WTC11 (cell line): Measurements from ENCODE around the gene ZNF609. TPM values are rescaled to one million over a fixed set of nuclear protein-coding genes. Genes with fewer than 3 reads are reported as not detected.
A peak's percentile ranks its signal among the peaks of the same experiment; 100 is the strongest.

ENCODE experiments used
- ATAC-seq: fragments of 200-7000 bp; cut with Tn5 transposase; 2 replicates; pipeline ENCODE4 v1.10.0; 2021; ENCODE audit warnings: mild to moderate bottlenecking, moderate library complexity
- Bru-seq: library from RNA; stranded (reverse); fragments of 400-500 nt; gene quantifications from one replicate; lab custom pipeline; 2021; lab: Mats Ljungman, UMichigan
- CTCF ChIA-PET: fragments of 300-600 bp; sonication (Branson Sonifier 250); formaldehyde crosslinking; loops from one replicate; lab custom pipeline; 2021; ENCODE audit warnings: antibody characterized with exemption; lab: Charles Lee
- POLR2A ChIA-PET: fragments of 350-600 bp; sonication (Branson Sonifier 250); formaldehyde crosslinking; loops from one replicate; lab custom pipeline; 2021; ENCODE audit warnings: antibody characterized with exemption; lab: Charles Lee
- DNase-seq: peaks from one replicate; pipeline ENCODE4 v3.0.0; 2021; ENCODE audit warnings: low spot score
- H3K27ac Mint-ChIP-seq: 2 replicates; pipeline ENCODE4 v1.8.0; 2021; ENCODE audit warnings: mixed read lengths
- H3K27me3 Mint-ChIP-seq: 2 replicates; pipeline ENCODE4 v1.8.0; 2021; ENCODE audit warnings: low read depth, mild to moderate bottlenecking, moderate library complexity, mixed read lengths
- H3K36me3 Mint-ChIP-seq: 2 replicates; pipeline ENCODE4 v1.8.0; 2021; ENCODE audit warnings: mixed read lengths
- H3K4me1 Mint-ChIP-seq: 2 replicates; pipeline ENCODE4 v1.8.0; 2022; ENCODE audit warnings: mixed read lengths
- H3K4me3 Mint-ChIP-seq: 2 replicates; pipeline ENCODE4 v1.8.0; 2021; ENCODE audit warnings: mild to moderate bottlenecking, moderate library complexity, mixed read lengths
- H3K9me3 Mint-ChIP-seq: 2 replicates; pipeline ENCODE4 v1.8.0; 2021; ENCODE audit warnings: mixed read lengths
- CREM ChIP-seq: sonication (generic); formaldehyde crosslinking; IDR thresholded peaks from 2 replicates; pipeline ENCODE4 v1.8.1; 2022; ENCODE audit warnings: mild to moderate bottlenecking, missing genetic modification reagents, moderate library complexity
- FOXP1 ChIP-seq: sonication (generic); formaldehyde crosslinking; IDR thresholded peaks from 2 replicates; pipeline ENCODE4 v1.8.0; 2022; ENCODE audit warnings: missing genetic modification reagents, mild to moderate bottlenecking, moderate library complexity, borderline replicate concordance
- JAZF1 ChIP-seq: fragments of 250-450 bp; sonication (Bioruptor Pico); IDR thresholded peaks from 2 replicates; pipeline ENCODE4 v1.9.0; 2021; ENCODE audit warnings: moderate library complexity, mild to moderate bottlenecking, inconsistent platforms
- MXD4 ChIP-seq: fragments of 250-450 bp; sonication (Bioruptor Pico); IDR thresholded peaks from 2 replicates; pipeline ENCODE4 v1.8.0; 2021; ENCODE audit warnings: mild to moderate bottlenecking, moderate library complexity, borderline replicate concordance
- MYBL2 ChIP-seq: sonication (generic); formaldehyde crosslinking; IDR thresholded peaks from 2 replicates; pipeline ENCODE4 v1.8.1; 2023; ENCODE audit warnings: mild to moderate bottlenecking, moderate library complexity, missing genetic modification reagents
- NR2C2 ChIP-seq: sonication (generic); formaldehyde crosslinking; IDR thresholded peaks from 2 replicates; pipeline ENCODE4 v1.8.0; 2022; ENCODE audit warnings: mild to moderate bottlenecking, missing genetic modification reagents
- PRDM15 ChIP-seq: sonication (generic); formaldehyde crosslinking; IDR thresholded peaks from 2 replicates; pipeline ENCODE4 v1.8.0; 2022; ENCODE audit warnings: missing genetic modification reagents
- PRRX2 ChIP-seq: fragments of 250-450 bp; sonication (Bioruptor Pico); IDR thresholded peaks from 2 replicates; pipeline ENCODE4 v1.8.0; 2021; ENCODE audit warnings: mild to moderate bottlenecking
- RELA ChIP-seq: sonication (generic); formaldehyde crosslinking; IDR thresholded peaks from 2 replicates; pipeline ENCODE4 v1.8.1; 2022; ENCODE audit warnings: missing genetic modification reagents, mild to moderate bottlenecking, borderline replicate concordance
- TCF7 ChIP-seq: sonication (generic); formaldehyde crosslinking; IDR thresholded peaks from 2 replicates; pipeline ENCODE4 v1.8.0; 2022; ENCODE audit warnings: mild to moderate bottlenecking, low read depth, missing genetic modification reagents, moderate library complexity
- TEAD4 ChIP-seq: sonication (generic); formaldehyde crosslinking; IDR thresholded peaks from 2 replicates; pipeline ENCODE4 v1.8.0; 2022; ENCODE audit warnings: mild to moderate bottlenecking, missing genetic modification reagents
- TP53 ChIP-seq: sonication (generic); formaldehyde crosslinking; IDR thresholded peaks from 2 replicates; pipeline ENCODE4 v1.8.1; 2023; ENCODE audit warnings: mild to moderate bottlenecking, missing genetic modification reagents
- ZNF219 ChIP-seq: sonication (generic); formaldehyde crosslinking; IDR thresholded peaks from 2 replicates; pipeline ENCODE4 v1.8.0; 2023; ENCODE audit warnings: missing genetic modification reagents, mild to moderate bottlenecking, borderline replicate concordance
- ZNF232 ChIP-seq: sonication (generic); formaldehyde crosslinking; IDR thresholded peaks from 2 replicates; pipeline ENCODE4 v1.8.0; 2022; ENCODE audit warnings: mild to moderate bottlenecking, missing genetic modification reagents
- ZNF281 ChIP-seq: sonication (generic); formaldehyde crosslinking; IDR thresholded peaks from 2 replicates; pipeline ENCODE4 v1.8.0; 2023; ENCODE audit warnings: mild to moderate bottlenecking, missing genetic modification reagents
- ZNF671 ChIP-seq: fragments of 250-450 bp; sonication (Bioruptor Pico); IDR thresholded peaks from 2 replicates; pipeline ENCODE4 v1.8.0; 2021; ENCODE audit warnings: mild to moderate bottlenecking
- long read RNA-seq, 3 experiments: library from RNA in 1 of 3; library from capped mRNA in 1 of 3; library from polyadenylated mRNA in 1 of 3; unstranded in 2 of 3; stranded (forward) in 1 of 3; transcript quantifications; one replicate each; pipeline ENCODE4 v2.0.0, GENCODE V29; 2021
- total RNA-seq: library from RNA; stranded (reverse); gene quantifications from 3 replicates; pipeline ENCODE4 v1.2.3, GENCODE V29; 2021
- TF ChIP-seq, protein P1 (sequence below): sonication (generic); formaldehyde crosslinking; IDR thresholded peaks from 2 replicates; pipeline ENCODE4 v1.8.1; 2023; ENCODE audit warnings: mild to moderate bottlenecking, missing genetic modification reagents, borderline replicate concordance
- TF ChIP-seq, protein P2 (sequence below): sonication (generic); formaldehyde crosslinking; IDR thresholded peaks from 2 replicates; pipeline ENCODE4 v1.8.1; 2022; ENCODE audit warnings: missing genetic modification reagents, borderline replicate concordance

The ZNF609 gene, protein sequence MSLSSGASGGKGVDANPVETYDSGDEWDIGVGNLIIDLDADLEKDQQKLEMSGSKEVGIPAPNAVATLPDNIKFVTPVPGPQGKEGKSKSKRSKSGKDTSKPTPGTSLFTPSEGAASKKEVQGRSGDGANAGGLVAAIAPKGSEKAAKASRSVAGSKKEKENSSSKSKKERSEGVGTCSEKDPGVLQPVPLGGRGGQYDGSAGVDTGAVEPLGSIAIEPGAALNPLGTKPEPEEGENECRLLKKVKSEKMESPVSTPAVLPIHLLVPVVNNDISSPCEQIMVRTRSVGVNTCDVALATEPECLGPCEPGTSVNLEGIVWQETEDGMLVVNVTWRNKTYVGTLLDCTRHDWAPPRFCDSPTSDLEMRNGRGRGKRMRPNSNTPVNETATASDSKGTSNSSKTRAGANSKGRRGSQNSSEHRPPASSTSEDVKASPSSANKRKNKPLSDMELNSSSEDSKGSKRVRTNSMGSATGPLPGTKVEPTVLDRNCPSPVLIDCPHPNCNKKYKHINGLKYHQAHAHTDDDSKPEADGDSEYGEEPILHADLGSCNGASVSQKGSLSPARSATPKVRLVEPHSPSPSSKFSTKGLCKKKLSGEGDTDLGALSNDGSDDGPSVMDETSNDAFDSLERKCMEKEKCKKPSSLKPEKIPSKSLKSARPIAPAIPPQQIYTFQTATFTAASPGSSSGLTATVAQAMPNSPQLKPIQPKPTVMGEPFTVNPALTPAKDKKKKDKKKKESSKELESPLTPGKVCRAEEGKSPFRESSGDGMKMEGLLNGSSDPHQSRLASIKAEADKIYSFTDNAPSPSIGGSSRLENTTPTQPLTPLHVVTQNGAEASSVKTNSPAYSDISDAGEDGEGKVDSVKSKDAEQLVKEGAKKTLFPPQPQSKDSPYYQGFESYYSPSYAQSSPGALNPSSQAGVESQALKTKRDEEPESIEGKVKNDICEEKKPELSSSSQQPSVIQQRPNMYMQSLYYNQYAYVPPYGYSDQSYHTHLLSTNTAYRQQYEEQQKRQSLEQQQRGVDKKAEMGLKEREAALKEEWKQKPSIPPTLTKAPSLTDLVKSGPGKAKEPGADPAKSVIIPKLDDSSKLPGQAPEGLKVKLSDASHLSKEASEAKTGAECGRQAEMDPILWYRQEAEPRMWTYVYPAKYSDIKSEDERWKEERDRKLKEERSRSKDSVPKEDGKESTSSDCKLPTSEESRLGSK (N-terminal part only)
- total RNA-seq (45.9 to 47.4 TPM (median 46.3 TPM) in 3 replicates), Bru-seq, nascent RNA (percentile 77 among the genes with signal in this experiment)
- long read RNA-seq, experiment 1, full-length matches to known transcripts, result 2 of 71 reads
- long read RNA-seq, experiment 1, partial matches to known transcripts, result 52 of 71 reads
- long read RNA-seq, experiment 1, other reads (novel, unspliced or antisense), result 17 of 71 reads
- long read RNA-seq, experiment 2, full-length matches to known transcripts, result 6 of 54 reads
- long read RNA-seq, experiment 2, partial matches to known transcripts, result 44 of 54 reads
- long read RNA-seq, experiment 2, other reads (novel, unspliced or antisense), result 4 of 54 reads
- long read RNA-seq, experiment 3, partial matches to known transcripts, result 0 of 1 reads
- long read RNA-seq, experiment 3, other reads (novel, unspliced or antisense), result 1 of 1 reads

DNA sequence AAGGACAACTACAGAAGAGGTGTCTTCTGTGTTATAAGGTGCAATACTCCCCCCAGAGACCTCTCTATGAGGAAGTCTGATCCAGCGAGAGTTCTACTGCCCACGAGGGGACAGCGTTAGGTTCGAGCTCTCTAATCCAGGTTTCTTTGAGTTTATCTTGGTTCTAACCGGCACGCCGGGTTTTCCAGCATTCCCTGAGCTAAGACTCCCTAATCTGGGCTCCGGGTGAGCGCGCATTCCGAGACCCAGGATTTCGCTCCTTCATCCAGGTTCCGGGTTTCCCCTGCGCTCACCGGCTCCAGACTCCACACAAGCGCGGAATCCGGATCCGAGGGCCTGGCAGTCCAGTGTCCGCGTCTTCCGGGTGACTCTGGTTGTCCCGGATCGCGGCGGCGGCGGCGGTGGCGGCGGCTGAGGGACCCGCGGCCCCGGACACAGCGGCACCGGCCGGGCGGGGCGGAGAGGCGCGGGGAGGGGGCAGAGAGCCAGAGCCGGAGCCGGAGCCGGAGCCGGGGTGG lies at the start of gene ZNF609:
TSS of gene ZNF609 (plus strand) at position 373 of the 518 bp plus-strand sequence. CDS start 38,842 bp downstream, outside the sequence.
- ATAC-seq (peak; percentile 85), DNase-seq (peak; percentile 99)
- Mint-ChIP-seq H3K4me1 (peaks cover 72% of the 10 kb centered on the region), H3K4me3 (peak within 1 kb of the TSS; percentile 95), H3K9me3 (no peaks in the 10 kb centered on the region), H3K27ac (peak within 1 kb of the TSS; percentile 96), H3K36me3 (no peaks in the 10 kb centered on the region), H3K27me3 (no peaks in the 10 kb centered on the region)
- ChIA-PET CTCF (interaction anchor here (0.6 to 1.1 kb wide), 7 partner anchors 9 to 268 kb away, joined by 3 to 4 read pairs (median 3); no protein-coding TSS in a partner anchor), POLR2A (interaction anchor here (0.6 to 0.8 kb wide), 3 partner anchors 73 to 354 kb away, joined by 3 to 4 read pairs (median 4); partner anchors contain the start of gene TRIP4)
- TF ChIP-seq NR2C2 (CRISPR knock-in tag), result no peak
- no peak for TF ChIP-seq MXD4 (CRISPR knock-in tag)
- TF ChIP-seq ZNF219 (CRISPR knock-in tag), result no peak
- TF ChIP-seq PRRX2 (CRISPR knock-in tag), result no peak
- TF ChIP-seq PRDM15 (CRISPR knock-in tag), result peak; percentile 100
- TF ChIP-seq CREM (CRISPR knock-in tag), result peak; percentile 66; the same call in 1 of the 2 replicates
- TF ChIP-seq JAZF1 (CRISPR knock-in tag), result no peak
- TF ChIP-seq ZNF232, result 0 out of 2 replicates have a peak, but pooled peaks have one; percentile 54
- no peak for TF ChIP-seq TCF7 (CRISPR knock-in tag)
- TF ChIP-seq ZNF671 (CRISPR knock-in tag), result no peak
- TF ChIP-seq, protein P1, sequence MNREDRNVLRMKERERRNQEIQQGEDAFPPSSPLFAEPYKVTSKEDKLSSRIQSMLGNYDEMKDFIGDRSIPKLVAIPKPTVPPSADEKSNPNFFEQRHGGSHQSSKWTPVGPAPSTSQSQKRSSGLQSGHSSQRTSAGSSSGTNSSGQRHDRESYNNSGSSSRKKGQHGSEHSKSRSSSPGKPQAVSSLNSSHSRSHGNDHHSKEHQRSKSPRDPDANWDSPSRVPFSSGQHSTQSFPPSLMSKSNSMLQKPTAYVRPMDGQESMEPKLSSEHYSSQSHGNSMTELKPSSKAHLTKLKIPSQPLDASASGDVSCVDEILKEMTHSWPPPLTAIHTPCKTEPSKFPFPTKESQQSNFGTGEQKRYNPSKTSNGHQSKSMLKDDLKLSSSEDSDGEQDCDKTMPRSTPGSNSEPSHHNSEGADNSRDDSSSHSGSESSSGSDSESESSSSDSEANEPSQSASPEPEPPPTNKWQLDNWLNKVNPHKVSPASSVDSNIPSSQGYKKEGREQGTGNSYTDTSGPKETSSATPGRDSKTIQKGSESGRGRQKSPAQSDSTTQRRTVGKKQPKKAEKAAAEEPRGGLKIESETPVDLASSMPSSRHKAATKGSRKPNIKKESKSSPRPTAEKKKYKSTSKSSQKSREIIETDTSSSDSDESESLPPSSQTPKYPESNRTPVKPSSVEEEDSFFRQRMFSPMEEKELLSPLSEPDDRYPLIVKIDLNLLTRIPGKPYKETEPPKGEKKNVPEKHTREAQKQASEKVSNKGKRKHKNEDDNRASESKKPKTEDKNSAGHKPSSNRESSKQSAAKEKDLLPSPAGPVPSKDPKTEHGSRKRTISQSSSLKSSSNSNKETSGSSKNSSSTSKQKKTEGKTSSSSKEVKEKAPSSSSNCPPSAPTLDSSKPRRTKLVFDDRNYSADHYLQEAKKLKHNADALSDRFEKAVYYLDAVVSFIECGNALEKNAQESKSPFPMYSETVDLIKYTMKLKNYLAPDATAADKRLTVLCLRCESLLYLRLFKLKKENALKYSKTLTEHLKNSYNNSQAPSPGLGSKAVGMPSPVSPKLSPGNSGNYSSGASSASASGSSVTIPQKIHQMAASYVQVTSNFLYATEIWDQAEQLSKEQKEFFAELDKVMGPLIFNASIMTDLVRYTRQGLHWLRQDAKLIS, result no peak; the same call in 1 of the 2 replicates
- TF ChIP-seq, protein P2, sequence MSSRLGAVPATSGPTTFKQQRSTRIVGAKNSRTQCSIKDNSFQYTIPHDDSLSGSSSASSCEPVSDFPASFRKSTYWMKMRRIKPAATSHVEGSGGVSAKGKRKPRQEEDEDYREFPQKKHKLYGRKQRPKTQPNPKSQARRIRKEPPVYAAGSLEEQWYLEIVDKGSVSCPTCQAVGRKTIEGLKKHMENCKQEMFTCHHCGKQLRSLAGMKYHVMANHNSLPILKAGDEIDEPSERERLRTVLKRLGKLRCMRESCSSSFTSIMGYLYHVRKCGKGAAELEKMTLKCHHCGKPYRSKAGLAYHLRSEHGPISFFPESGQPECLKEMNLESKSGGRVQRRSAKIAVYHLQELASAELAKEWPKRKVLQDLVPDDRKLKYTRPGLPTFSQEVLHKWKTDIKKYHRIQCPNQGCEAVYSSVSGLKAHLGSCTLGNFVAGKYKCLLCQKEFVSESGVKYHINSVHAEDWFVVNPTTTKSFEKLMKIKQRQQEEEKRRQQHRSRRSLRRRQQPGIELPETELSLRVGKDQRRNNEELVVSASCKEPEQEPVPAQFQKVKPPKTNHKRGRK (CRISPR knock-in tag), result no peak
- peak; percentile 79 for TF ChIP-seq FOXP1 (CRISPR knock-in tag)
- peak; percentile 81 for TF ChIP-seq MYBL2 (CRISPR knock-in tag)
- TF ChIP-seq ZNF281, result 0 out of 2 replicates have a peak, but pooled peaks have one; percentile 49
- peak; percentile 90 for TF ChIP-seq TEAD4 (CRISPR knock-in tag)
- TF ChIP-seq TP53 (CRISPR knock-in tag), result no peak
- no peak for TF ChIP-seq RELA
